AG04449 (cell line): ENCODE results near the gene EHMT1.

Source experiments
- CTCF ChIA-PET: fragments of 350-600 bp; formaldehyde crosslinking; extraction: SDS; loops from one replicate; lab custom pipeline; 2021; ENCODE audit warnings: antibody characterized with exemption; lab: Yijun Ruan, JAX
- POLR2A ChIA-PET: fragments of 400-600, 350-600 bp; formaldehyde crosslinking; extraction: SDS; loops from one replicate; lab custom pipeline; 2020; ENCODE audit warnings: antibody characterized with exemption, inconsistent platforms; lab: Yijun Ruan, JAX
- DNase-seq: peaks from one replicate; pipeline ENCODE4 v3.0.0-alpha.2; 2010; ENCODE audit warnings: low read depth, low spot score
- H3K4me3 ChIP-seq: 2 replicates; pipeline ENCODE4 v1.5.1; 2011; ENCODE audit warnings: low read depth, mild to moderate bottlenecking, control low read depth, low read length
- TF ChIP-seq, protein P1 (sequence below): IDR thresholded peaks from one replicate; pipeline ENCODE4 v1.5.1; 2011; ENCODE audit warnings: mild to moderate bottlenecking, moderate library complexity, low read length, control low read depth, inconsistent platforms; ENCODE audit not compliant: insufficient read depth; ENCODE audit errors: missing control alignments

The EHMT1 gene

DNA sequence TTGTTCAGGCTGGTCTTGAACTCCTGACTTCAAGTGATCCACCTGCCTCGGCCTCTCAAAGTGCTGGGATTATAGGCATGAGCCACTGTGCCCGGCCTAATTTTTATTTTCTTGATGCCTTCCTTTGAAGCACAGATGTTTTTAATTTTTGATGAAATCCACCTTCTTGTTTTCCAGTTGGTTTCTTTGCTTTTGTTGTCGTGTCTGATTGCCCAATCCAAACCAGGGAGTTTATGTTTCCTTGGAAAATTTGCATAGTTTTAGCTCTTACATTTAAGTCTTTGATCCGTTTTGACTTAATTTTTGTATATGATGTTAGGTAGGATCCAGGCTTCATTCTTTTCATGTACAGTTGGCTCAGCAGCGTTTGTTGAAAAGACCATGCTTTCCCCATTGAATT is 15.2 kb downstream of the EHMT1 start:
- ChIA-PET POLR2A (interaction anchor here (0.6 kb wide), 1 partner anchor 1271 kb away, joined by 3 read pairs; no protein-coding TSS in a partner anchor), CTCF (no interaction called here)
- no peak for DNase-seq
- TF ChIP-seq, protein P1, sequence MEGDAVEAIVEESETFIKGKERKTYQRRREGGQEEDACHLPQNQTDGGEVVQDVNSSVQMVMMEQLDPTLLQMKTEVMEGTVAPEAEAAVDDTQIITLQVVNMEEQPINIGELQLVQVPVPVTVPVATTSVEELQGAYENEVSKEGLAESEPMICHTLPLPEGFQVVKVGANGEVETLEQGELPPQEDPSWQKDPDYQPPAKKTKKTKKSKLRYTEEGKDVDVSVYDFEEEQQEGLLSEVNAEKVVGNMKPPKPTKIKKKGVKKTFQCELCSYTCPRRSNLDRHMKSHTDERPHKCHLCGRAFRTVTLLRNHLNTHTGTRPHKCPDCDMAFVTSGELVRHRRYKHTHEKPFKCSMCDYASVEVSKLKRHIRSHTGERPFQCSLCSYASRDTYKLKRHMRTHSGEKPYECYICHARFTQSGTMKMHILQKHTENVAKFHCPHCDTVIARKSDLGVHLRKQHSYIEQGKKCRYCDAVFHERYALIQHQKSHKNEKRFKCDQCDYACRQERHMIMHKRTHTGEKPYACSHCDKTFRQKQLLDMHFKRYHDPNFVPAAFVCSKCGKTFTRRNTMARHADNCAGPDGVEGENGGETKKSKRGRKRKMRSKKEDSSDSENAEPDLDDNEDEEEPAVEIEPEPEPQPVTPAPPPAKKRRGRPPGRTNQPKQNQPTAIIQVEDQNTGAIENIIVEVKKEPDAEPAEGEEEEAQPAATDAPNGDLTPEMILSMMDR, result no peak
- no peak overlapping the region for H3K4me3 ChIP-seq

DNA sequence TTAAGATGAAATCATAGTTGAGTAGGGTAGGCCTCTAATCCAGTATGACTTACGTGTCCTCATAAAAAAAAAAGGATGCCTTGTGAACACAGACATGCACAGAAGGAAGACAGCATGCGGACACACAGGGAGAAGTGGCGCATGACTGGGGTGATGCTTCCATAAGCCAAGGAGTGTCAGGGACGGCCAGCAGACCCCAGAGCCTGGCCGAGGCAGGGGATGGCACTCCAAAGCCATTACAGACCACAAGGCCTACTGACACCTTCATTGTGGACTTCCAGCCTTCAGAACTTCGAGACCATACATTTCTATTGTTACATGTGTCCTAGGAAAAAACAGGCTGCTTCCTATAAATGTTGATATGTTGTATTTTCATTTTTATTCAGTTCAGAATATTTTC is 19.9 kb downstream of the EHMT1 start:
- TF ChIP-seq, protein P1, result no peak
- ChIA-PET CTCF (interaction anchor here (1.1 to 1.8 kb wide), 3 partner anchors 17 to 35 kb away, joined by 3 to 7 read pairs (median 4); no protein-coding TSS in a partner anchor), POLR2A (no interaction called here)
- DNase-seq, result no peak
- no peak overlapping the region for H3K4me3 ChIP-seq

DNA sequence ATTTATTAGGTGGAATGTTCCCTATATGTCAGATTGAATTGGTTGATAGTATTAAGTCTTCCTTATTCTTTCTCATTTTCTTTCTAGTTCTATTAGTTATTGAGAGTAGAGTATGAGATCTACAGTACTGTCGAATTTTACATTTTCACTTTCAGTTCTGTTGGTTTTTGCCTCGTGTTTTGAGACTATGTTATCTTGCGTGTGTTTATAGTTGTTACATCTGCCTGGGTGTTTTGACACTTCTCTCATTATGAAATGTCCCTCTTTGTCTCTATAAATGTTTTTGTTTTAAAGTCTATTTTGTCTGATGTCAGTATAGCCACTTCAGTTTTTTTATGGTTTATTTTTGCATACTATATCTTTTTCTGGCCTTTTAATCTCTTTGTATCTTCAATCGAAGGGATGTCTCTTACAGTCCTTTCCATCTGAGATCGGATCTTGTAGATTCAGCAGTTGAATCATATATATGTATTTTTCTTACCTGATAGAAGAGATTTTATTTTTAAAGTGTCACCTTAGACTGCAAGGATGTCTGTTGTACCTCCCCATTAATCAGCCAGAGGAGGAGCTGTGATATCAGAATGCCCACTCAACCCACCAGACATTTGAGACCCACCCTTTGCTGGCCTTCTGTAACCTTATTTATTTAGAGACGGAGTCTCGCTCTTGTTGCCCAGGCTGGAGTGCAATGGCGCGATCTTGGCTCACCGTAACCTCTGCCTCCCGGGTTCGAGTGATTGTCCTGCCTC is 20.7 kb downstream of the EHMT1 start:
- H3K4me3 ChIP-seq, result no peak overlapping the region
- POLR2A ChIA-PET, result no interaction called here
- CTCF ChIA-PET, result interaction anchor here (1.0 to 1.6 kb wide), 2 partner anchors 27 to 56 kb away, joined by 3 to 6 read pairs; no protein-coding TSS in a partner anchor
- TF ChIP-seq, protein P1, result no peak
- no peak for DNase-seq

DNA sequence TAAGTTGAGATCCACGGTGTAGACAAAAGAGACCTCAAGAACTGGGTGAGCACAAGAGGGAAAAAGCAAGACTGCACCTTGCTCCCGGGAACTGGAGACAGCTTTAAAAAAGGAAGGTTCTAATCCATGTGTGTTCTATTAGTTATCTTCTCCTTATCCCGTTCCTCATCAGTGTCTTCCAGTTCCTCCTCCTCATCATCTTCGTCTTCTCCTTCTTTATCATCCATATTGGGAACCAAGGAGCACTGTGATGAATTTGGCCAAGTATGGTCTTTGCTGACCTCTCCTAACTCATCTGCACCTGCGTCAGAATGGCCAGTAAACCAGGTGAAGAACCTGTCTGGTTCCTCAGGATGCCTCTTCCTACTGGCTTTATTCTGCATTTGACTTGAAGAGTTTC is 22.1 kb downstream of the EHMT1 start:
- TF ChIP-seq, protein P1, result no peak
- no peak for DNase-seq
- ChIA-PET CTCF (interaction anchor here (1.6 kb wide), 1 partner anchor 25 kb away, joined by 6 read pairs; no protein-coding TSS in a partner anchor), POLR2A (no interaction called here)
- no peak overlapping the region for H3K4me3 ChIP-seq

DNA sequence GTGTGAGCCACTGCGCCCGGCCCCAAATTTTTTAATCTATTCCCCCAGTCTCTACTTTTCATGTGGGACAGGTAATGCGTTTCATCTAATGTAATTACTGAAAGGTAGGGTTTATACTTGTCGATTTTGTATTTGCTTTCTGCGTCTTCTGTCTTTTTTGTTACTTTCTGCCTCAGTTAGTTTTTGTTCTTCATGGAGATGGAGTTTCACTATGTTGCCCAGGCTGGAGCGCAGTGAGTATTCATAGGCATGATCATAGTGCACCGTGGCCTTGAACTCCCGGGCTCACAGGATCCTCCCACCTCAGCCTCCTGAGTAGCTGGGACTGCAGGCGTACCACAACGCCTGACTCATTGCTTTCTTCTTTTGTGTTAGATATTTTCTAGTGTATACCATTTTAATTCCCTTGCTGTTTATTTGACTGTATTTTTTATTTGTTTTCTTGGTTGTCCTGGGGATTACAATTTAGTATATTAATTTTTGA is 23.4 kb downstream of the EHMT1 start:
- CTCF ChIA-PET, result no interaction called here
- TF ChIP-seq, protein P1, result no peak
- DNase-seq, result no peak
- H3K4me3 ChIP-seq, result no peak overlapping the region
- POLR2A ChIA-PET, result no interaction called here

DNA sequence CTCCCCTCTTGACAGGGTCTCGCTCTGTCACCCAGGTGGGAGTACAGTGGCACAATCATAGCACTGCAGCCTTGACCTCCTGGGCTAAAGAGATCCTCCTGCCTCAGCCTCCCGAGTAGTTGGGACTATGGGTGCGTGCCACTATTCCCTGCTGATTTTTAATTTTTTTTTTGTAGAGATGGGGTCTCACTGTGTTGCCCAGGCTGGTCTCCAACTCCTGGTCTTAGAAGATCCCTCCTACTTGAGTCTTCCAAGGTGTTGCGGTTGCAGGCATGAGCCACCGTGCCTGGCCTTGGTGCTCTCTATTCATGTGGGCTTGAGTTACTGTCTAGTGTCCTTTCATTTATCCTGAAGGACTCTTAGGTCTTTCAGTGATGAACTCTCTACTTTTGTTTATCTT is 24.1 kb downstream of the EHMT1 start:
- ChIA-PET POLR2A (no interaction called here), CTCF (no interaction called here)
- TF ChIP-seq, protein P1, result no peak
- no peak for DNase-seq
- no peak overlapping the region for H3K4me3 ChIP-seq
